B cell (primary cell): ENCODE data around the gene SLC44A1. TPM values are rescaled to one million over a fixed set of nuclear protein-coding genes. Genes with fewer than 3 reads are reported as not detected.

ENCODE experiments used
- ATAC-seq: fragments of 200-7000 bp; cut with Tn5 transposase; one replicate; pipeline ENCODE4 v1.10.0; 2021; ENCODE audit warnings: low read depth, mild to moderate bottlenecking, moderate number of reproducible peaks, moderate library complexity
- CTCF ChIA-PET: fragments of 350-600 bp; sonication (Branson Sonifier 250); formaldehyde crosslinking; loops from one replicate; lab custom pipeline; 2021; ENCODE audit warnings: antibody characterized with exemption, inconsistent platforms; lab: Charles Lee
- POLR2A ChIA-PET: fragments of 350-600 bp; sonication (Branson Sonifier 250); formaldehyde crosslinking; loops from one replicate; lab custom pipeline; 2021; ENCODE audit warnings: antibody characterized with exemption; lab: Charles Lee
- DNase-seq: peaks from one replicate; pipeline ENCODE4 v3.0.0; 2013
- H2AFZ ChIP-seq: 2 replicates; pipeline ENCODE4 v1.6.1; 2012; ENCODE audit warnings: mild to moderate bottlenecking, low read depth, low read length; ENCODE audit not compliant: insufficient read depth, poor library complexity, severe bottlenecking
- H3K27ac ChIP-seq, 2 donors: 1 replicate in 1 of 2; 2 replicates in 1 of 2; pipeline ENCODE4 v1.5.1; 2012 to 2013; ENCODE audit warnings: low read length in 2 of 2, mild to moderate bottlenecking in 2 of 2, moderate library complexity in 1 of 2
- H3K27me3 ChIP-seq, 4 experiments: fragments of 200-600 bp in 1 of 4; sonication (generic) in 1 of 4; replicated peaks in 1 of 4; 1 replicate in 2 of 4; 2 replicates in 2 of 4; pipeline versions ENCODE4 v1.6.1 to v1.7.0; 2013 to 2016; ENCODE audit warnings: low read length in 3 of 4, mild to moderate bottlenecking in 2 of 4, mixed read lengths in 1 of 4, moderate library complexity in 1 of 4; ENCODE audit not compliant: insufficient read depth in 4 of 4, control insufficient read depth in 3 of 4; ENCODE audit errors: control extremely low read depth in 1 of 4
- H3K36me3 ChIP-seq, 2 experiments: replicated peaks in 1 of 2; 1 replicate in 1 of 2; 2 replicates in 1 of 2; pipeline versions ENCODE4 v1.6.1 to v1.7.1; 2013; ENCODE audit warnings: low read length in 1 of 2; ENCODE audit not compliant: insufficient read depth in 2 of 2, control insufficient read depth in 1 of 2; ENCODE audit errors: control extremely low read depth in 1 of 2, extremely low read depth in 1 of 2
- H3K4me1 ChIP-seq, 2 donors: fragments of 200-600 bp in 1 of 2; sonication (generic) in 1 of 2; 1 replicate in 1 of 2; 2 replicates in 1 of 2; pipeline versions ENCODE4 v1.5.1 to v1.6.1; 2013 to 2017; ENCODE audit warnings: low read length in 2 of 2; ENCODE audit not compliant: control insufficient read depth in 2 of 2, insufficient read depth in 2 of 2
- H3K4me2 ChIP-seq: replicated peaks from 2 replicates; pipeline ENCODE3; 2012; ENCODE audit warnings: mild to moderate bottlenecking, low read depth, low read length; ENCODE audit not compliant: poor library complexity, severe bottlenecking
- H3K4me3 ChIP-seq, 5 experiments: fragments of 200-600 bp in 1 of 5; sonication (generic) in 1 of 5; 1 replicate in 3 of 5; 2 replicates in 2 of 5; pipeline versions ENCODE4 v1.5.1 to v1.7.0; 2011 to 2016; ENCODE audit warnings: low read length in 4 of 5, mild to moderate bottlenecking in 4 of 5, low read depth in 2 of 5, control low read depth in 1 of 5, moderate library complexity in 1 of 5; ENCODE audit not compliant: insufficient read depth in 1 of 5; ENCODE audit errors: control extremely low read depth in 1 of 5, extremely low read depth in 1 of 5
- H3K79me2 ChIP-seq: fragments of 200-600 bp; sonication (generic); one replicate; pipeline ENCODE4 v1.6.0; 2016; ENCODE audit warnings: low read length; ENCODE audit not compliant: control insufficient read depth, insufficient read depth
- H3K9ac ChIP-seq: fragments of 200-600 bp; sonication (generic); 2 replicates; pipeline ENCODE4 v1.6.1; 2017; ENCODE audit warnings: mild to moderate bottlenecking, low read length, moderate library complexity
- H3K9me3 ChIP-seq, 3 donors: one replicate each; pipeline versions ENCODE4 v1.6.1 to v1.7.1; 2013; ENCODE audit warnings: low read length in 2 of 3; ENCODE audit not compliant: control insufficient read depth in 2 of 3, insufficient read depth in 1 of 3; ENCODE audit errors: control extremely low read depth in 1 of 3
- H4K20me1 ChIP-seq: 2 replicates; pipeline ENCODE4 v1.6.0; 2012; ENCODE audit warnings: mild to moderate bottlenecking, low read length; ENCODE audit not compliant: insufficient read depth, control insufficient read depth, poor library complexity, severe bottlenecking
- H3K27ac Mint-ChIP-seq: one replicate; pipeline ENCODE4 v1.8.0; 2021; ENCODE audit warnings: mixed read lengths
- H3K27me3 Mint-ChIP-seq: one replicate; pipeline ENCODE4 v1.8.0; 2021; ENCODE audit warnings: mixed read lengths
- H3K4me1 Mint-ChIP-seq: one replicate; pipeline ENCODE4 v1.8.0; 2021; ENCODE audit warnings: mixed read lengths
- H3K4me3 Mint-ChIP-seq: one replicate; pipeline ENCODE4 v1.8.0; 2021; ENCODE audit warnings: mixed read lengths
- H3K9me3 Mint-ChIP-seq: one replicate; pipeline ENCODE4 v1.8.0; 2022; ENCODE audit warnings: mixed read lengths; ENCODE audit not compliant: insufficient read depth
- EZH2 ChIP-seq: IDR thresholded peaks from 2 replicates; pipeline ENCODE4 v1.6.1; 2012; ENCODE audit warnings: borderline replicate concordance, low read depth, mild to moderate bottlenecking, moderate library complexity, low read length; ENCODE audit not compliant: insufficient read depth, poor library complexity, severe bottlenecking
- WGBS: methylation state at CpG from one replicate; pipeline ENCODE4 v1.1.5; 2013; ENCODE audit warnings: missing lambda C conversion rate; ENCODE audit not compliant: insufficient coverage; 5-methylcytosine and 5-hydroxymethylcytosine counted together
- intact Hi-C: fragments of 100-400 bp; cut with micrococcal nuclease; formaldehyde crosslinking; loops from one replicate; pipeline ENCODE4 v1.10.0; 2022
- polyA plus RNA-seq: library from polyadenylated mRNA; depleted of rRNA; stranded (reverse); fragments of >200 nt; gene quantifications from 2 replicates; pipeline ENCODE4 v1.2.3, GENCODE V29; 2012
- total RNA-seq, 2 donors: library from RNA; stranded (reverse); fragments of 120-200 nt in 1 of 2; gene quantifications; 1 replicate in 1 of 2; 2 replicates in 1 of 2; pipeline versions ENCODE4 v1.2.3 to v1.2.4, GENCODE V29; 2013 to 2022
- TF ChIP-seq, protein P1 (sequence below): fragments of 200-600 bp; IDR thresholded peaks from one replicate; pipeline ENCODE4 v1.8.0; 2022; ENCODE audit warnings: antibody characterized with exemption, mild to moderate bottlenecking

SLC44A1 gene
- total and polyA plus RNA-seq, 2 donors (not counting 1 experiment from before 2014, with no cell fraction given) = 2.2 to 17.7 TPM

DNA sequence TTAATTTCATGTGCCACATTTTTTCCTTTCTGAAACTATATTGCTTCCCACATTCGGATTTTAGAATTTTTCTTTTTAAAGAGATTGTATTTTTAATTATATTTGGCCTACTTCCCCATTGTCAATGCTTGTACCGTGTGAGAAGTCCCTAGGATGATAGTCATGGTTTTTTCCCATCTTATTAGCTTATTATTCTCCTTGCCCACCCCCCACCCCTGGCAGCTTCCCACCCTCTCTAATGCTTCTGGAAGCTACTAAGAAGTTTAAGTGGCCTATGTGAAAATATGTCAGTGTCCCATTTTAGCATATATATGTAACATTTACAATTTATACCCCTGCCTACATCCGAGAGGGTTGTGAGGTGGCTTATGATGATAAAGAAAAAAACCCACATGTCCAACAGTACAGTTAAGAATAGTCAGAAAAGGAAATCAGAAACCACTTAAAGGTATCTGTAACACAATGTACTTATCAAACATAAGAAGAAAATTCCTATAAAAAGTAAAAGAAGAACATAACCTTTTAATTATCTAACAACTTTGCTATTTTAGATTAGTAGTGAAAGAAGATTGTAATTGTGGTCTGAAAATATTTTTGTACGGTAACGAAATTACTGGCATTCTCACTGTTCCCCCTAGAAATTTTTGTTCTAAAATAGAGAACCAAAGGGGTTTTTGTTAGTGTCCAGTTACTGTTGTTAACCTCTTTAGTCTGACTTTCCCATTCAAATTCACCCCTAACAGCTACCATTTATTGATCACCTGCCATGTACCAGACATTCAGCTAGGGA, 62.1 kb downstream of the SLC44A1 start:
- CTCF ChIA-PET = no interaction called here
- intact Hi-C loops = no loop called here
- DNase-seq (no peak), ATAC-seq (no peak)
- no peaks in the 10 kb centered on the region for H3K79me2 ChIP-seq
- no peaks in the 10 kb centered on the region for H3K27me3 Mint-ChIP-seq
- no peak overlapping the region for H3K27ac ChIP-seq
- H3K4me1 Mint-ChIP-seq = peaks cover 21% of the 10 kb centered on the region
- TF ChIP-seq, protein P1, sequence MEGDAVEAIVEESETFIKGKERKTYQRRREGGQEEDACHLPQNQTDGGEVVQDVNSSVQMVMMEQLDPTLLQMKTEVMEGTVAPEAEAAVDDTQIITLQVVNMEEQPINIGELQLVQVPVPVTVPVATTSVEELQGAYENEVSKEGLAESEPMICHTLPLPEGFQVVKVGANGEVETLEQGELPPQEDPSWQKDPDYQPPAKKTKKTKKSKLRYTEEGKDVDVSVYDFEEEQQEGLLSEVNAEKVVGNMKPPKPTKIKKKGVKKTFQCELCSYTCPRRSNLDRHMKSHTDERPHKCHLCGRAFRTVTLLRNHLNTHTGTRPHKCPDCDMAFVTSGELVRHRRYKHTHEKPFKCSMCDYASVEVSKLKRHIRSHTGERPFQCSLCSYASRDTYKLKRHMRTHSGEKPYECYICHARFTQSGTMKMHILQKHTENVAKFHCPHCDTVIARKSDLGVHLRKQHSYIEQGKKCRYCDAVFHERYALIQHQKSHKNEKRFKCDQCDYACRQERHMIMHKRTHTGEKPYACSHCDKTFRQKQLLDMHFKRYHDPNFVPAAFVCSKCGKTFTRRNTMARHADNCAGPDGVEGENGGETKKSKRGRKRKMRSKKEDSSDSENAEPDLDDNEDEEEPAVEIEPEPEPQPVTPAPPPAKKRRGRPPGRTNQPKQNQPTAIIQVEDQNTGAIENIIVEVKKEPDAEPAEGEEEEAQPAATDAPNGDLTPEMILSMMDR = no peak
- no peak for TF ChIP-seq EZH2
- no peak overlapping the region for H2AFZ ChIP-seq
- no peaks in the 10 kb centered on the region for H3K9me3 ChIP-seq
- no peak overlapping the region for H3K4me2 ChIP-seq
- H3K4me1 ChIP-seq = peaks cover 7 to 14% of the 10 kb centered on the region in 2 donors
- no peak overlapping the region for H3K9ac ChIP-seq
- H3K27ac Mint-ChIP-seq = no peak overlapping the region
- H3K4me3 ChIP-seq = no peak overlapping the region
- POLR2A ChIA-PET = no interaction called here
- no peaks in the 10 kb centered on the region for H4K20me1 ChIP-seq
- H3K4me3 Mint-ChIP-seq = no peak overlapping the region
- H3K27me3 ChIP-seq = no peaks in the 10 kb centered on the region
- no peaks in the 10 kb centered on the region for H3K36me3 ChIP-seq
- no peaks in the 10 kb centered on the region for H3K9me3 Mint-ChIP-seq
- WGBS = no CpG with 5 or more reads among the region's 5 CpGs

DNA sequence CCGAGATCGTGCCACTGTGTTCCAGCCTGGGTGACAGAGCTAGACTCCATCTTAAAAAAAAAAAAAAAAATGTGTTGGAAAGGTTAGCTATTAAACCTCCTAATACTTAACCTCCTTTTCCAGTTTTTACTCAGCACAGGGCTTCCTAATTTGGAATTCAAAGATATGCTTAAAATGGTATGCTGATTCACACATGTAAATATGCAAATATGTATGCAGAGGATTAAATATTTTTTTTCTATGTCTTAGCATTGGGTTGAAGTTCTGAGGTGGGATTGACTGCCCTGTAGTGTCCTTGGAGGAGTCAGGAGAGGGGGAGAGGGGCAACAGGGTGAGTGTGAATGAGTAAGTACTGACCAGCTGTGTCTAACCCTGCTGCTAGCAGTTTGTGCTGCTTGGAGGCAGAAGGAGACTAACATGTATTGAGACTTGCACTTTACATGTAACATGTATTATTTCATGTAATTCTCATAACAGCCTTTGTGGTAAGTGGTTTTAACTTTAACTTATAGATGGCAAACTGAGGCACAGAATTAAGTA, 63.2 kb downstream of the SLC44A1 start:
- H3K36me3 ChIP-seq = no peaks in the 10 kb centered on the region
- Mint-ChIP-seq H3K4me1 (peaks cover 21% of the 10 kb centered on the region), H3K27me3 (no peaks in the 10 kb centered on the region), H3K4me3 (no peak overlapping the region), H3K9me3 (no peaks in the 10 kb centered on the region), H3K27ac (no peak overlapping the region)
- no peak overlapping the region for H3K4me3 ChIP-seq
- no peak overlapping the region for H3K9ac ChIP-seq
- POLR2A ChIA-PET = no interaction called here
- no peak overlapping the region for H3K27ac ChIP-seq
- no peaks in the 10 kb centered on the region for H3K9me3 ChIP-seq
- TF ChIP-seq, protein P1 = no peak
- no peak for TF ChIP-seq EZH2
- intact Hi-C loops = no loop called here
- H3K4me1 ChIP-seq = peaks cover 7 to 14% of the 10 kb centered on the region in 2 donors
- no peak overlapping the region for H3K4me2 ChIP-seq
- no peaks in the 10 kb centered on the region for H3K27me3 ChIP-seq
- no CpG with 5 or more reads among the region's 2 CpGs for WGBS
- H2AFZ ChIP-seq = no peak overlapping the region
- no peak for ATAC-seq
- DNase-seq = no peak
- CTCF ChIA-PET = no interaction called here
- no peaks in the 10 kb centered on the region for H3K79me2 ChIP-seq
- H4K20me1 ChIP-seq = no peaks in the 10 kb centered on the region
